GM23338 (cell line): ENCODE data around the gene LCA5. TPM values are rescaled to one million over a fixed set of nuclear protein-coding genes. Genes with fewer than 3 reads are reported as not detected.

Experiments
- ATAC-seq: fragments of 200-7000 bp; cut with Tn5 transposase; 3 replicates; pipeline ENCODE4 v1.9.1; 2020
- DNase-seq: peaks from one replicate; pipeline ENCODE4 v3.0.0-alpha.2; 2015; ENCODE audit warnings: low spot score
- H2AFZ ChIP-seq: fragments of 200-600 bp; sonication (generic); 2 replicates; pipeline ENCODE4 v1.8.0; 2016; ENCODE audit warnings: antibody characterized with exemption, mild to moderate bottlenecking, moderate library complexity
- H3F3A ChIP-seq: fragments of 200-600 bp; sonication (generic); replicated peaks from 2 replicates; pipeline ENCODE4 v1.8.0; 2017; ENCODE audit warnings: antibody characterized with exemption, mixed run types, low read depth
- H3K27ac ChIP-seq: fragments of 200-600 bp; sonication (generic); 2 replicates; pipeline ENCODE4 v1.6.1; 2016; ENCODE audit warnings: low read depth
- H3K27me3 ChIP-seq: fragments of 200-600 bp; sonication (generic); 2 replicates; pipeline ENCODE4 v1.8.0; 2016; ENCODE audit warnings: mild to moderate bottlenecking, mixed run types, moderate library complexity; ENCODE audit not compliant: insufficient read depth
- H3K36me3 ChIP-seq: fragments of 200-600 bp; sonication (generic); 2 replicates; pipeline ENCODE4 v1.8.0; 2016; ENCODE audit warnings: mild to moderate bottlenecking; ENCODE audit not compliant: insufficient read depth
- H3K4me1 ChIP-seq: fragments of 200-600 bp; sonication (generic); 2 replicates; pipeline ENCODE4 v1.8.0; 2016; ENCODE audit warnings: mild to moderate bottlenecking, moderate library complexity; ENCODE audit not compliant: insufficient read depth
- H3K4me2 ChIP-seq: fragments of 200-600 bp; sonication (generic); 2 replicates; pipeline ENCODE4 v1.7.1; 2017; ENCODE audit warnings: mixed run types
- H3K4me3 ChIP-seq: fragments of 200-600 bp; sonication (generic); 2 replicates; pipeline ENCODE4 v1.6.1; 2016; ENCODE audit warnings: mixed run types
- H3K79me2 ChIP-seq: fragments of 200-600 bp; sonication (generic); replicated peaks from 2 replicates; pipeline ENCODE4 v1.8.0; 2017; ENCODE audit warnings: mild to moderate bottlenecking; ENCODE audit not compliant: insufficient read depth
- H3K9me2 ChIP-seq: fragments of 200-600 bp; sonication (generic); 2 replicates; pipeline ENCODE4 v1.8.0; 2017; ENCODE audit not compliant: insufficient read depth
- H4K20me1 ChIP-seq: fragments of 200-600 bp; sonication (generic); replicated peaks from 2 replicates; pipeline ENCODE4 v1.8.0; 2017; ENCODE audit warnings: mild to moderate bottlenecking; ENCODE audit not compliant: insufficient read depth
- H3K27ac Mint-ChIP-seq: 2 replicates; pipeline ENCODE4 v1.8.0; 2020; ENCODE audit warnings: inconsistent platforms, mild to moderate bottlenecking, moderate library complexity, mixed read lengths
- H3K27me3 Mint-ChIP-seq: 3 replicates; pipeline ENCODE4 v1.8.0; 2022; ENCODE audit warnings: low read depth, mild to moderate bottlenecking, moderate library complexity, mixed read lengths, inconsistent platforms; ENCODE audit not compliant: insufficient read depth, poor library complexity
- H3K36me3 Mint-ChIP-seq: 3 replicates; pipeline ENCODE4 v1.8.0; 2021; ENCODE audit warnings: low read depth, mild to moderate bottlenecking, inconsistent platforms, moderate library complexity, mixed read lengths
- H3K4me1 Mint-ChIP-seq: 3 replicates; pipeline ENCODE4 v1.8.0; 2020; ENCODE audit warnings: mild to moderate bottlenecking, inconsistent platforms, mixed read lengths
- H3K4me3 Mint-ChIP-seq: 3 replicates; pipeline ENCODE4 v1.8.0; 2021; ENCODE audit warnings: moderate library complexity, mild to moderate bottlenecking, inconsistent platforms, mixed read lengths
- H3K9me3 Mint-ChIP-seq: 3 replicates; pipeline ENCODE4 v1.8.0; 2020; ENCODE audit warnings: moderate library complexity, mild to moderate bottlenecking, inconsistent platforms, mixed read lengths
- CREB1 ChIP-seq: fragments of 250-450 bp; sonication (Bioruptor Pico); IDR thresholded peaks from 2 replicates; pipeline ENCODE4 v1.5.0; 2020; ENCODE audit warnings: low read depth, mild to moderate bottlenecking, moderate library complexity
- ETS1 ChIP-seq: IDR thresholded peaks from 2 replicates; pipeline ENCODE4 v1.6.1; 2016; ENCODE audit warnings: antibody characterized with exemption
- EZH2 ChIP-seq: fragments of 200-600 bp; sonication (generic); IDR thresholded peaks from one replicate; pipeline ENCODE4 v1.8.0; 2017; ENCODE audit warnings: antibody characterized with exemption, mild to moderate bottlenecking, low read depth; ENCODE audit not compliant: unreplicated experiment
- EZH2phosphoT487 ChIP-seq: fragments of 200-600 bp; sonication (generic); IDR thresholded peaks from one replicate; pipeline ENCODE4 v1.8.1; 2018; ENCODE audit warnings: antibody characterized with exemption; ENCODE audit not compliant: unreplicated experiment
- JUNB ChIP-seq: IDR thresholded peaks from one replicate; pipeline ENCODE4 v1.6.1; 2016; ENCODE audit warnings: antibody characterized with exemption; ENCODE audit not compliant: unreplicated experiment
- NANOG ChIP-seq: IDR thresholded peaks from 2 replicates; pipeline ENCODE4 v1.6.1; 2016; ENCODE audit warnings: antibody characterized with exemption, borderline replicate concordance
- REST ChIP-seq: IDR thresholded peaks from one replicate; pipeline ENCODE4 v1.6.1; 2018; ENCODE audit warnings: antibody characterized with exemption; ENCODE audit not compliant: unreplicated experiment
- STAT1 ChIP-seq: IDR thresholded peaks from one replicate; pipeline ENCODE4 v1.6.1; 2016; ENCODE audit warnings: antibody characterized with exemption; ENCODE audit not compliant: unreplicated experiment
- ZNF114 ChIP-seq: fragments of 250-450 bp; sonication (Bioruptor Pico); IDR thresholded peaks from 2 replicates; pipeline ENCODE4 v1.5.0; 2020; ENCODE audit warnings: mild to moderate bottlenecking, moderate library complexity
- ZNF462 ChIP-seq: fragments of 250-450 bp; sonication (Bioruptor Pico); IDR thresholded peaks from 2 replicates; pipeline ENCODE4 v1.5.0; 2020; ENCODE audit warnings: mild to moderate bottlenecking, moderate library complexity
- polyA plus RNA-seq: library from polyadenylated mRNA; unstranded; fragments of >200 nt; fragmentation: Nextera tagmentation; extraction: Ambion mirVana; gene quantifications from 2 replicates; pipeline ENCODE4 v1.2.1, GENCODE V29; 2016
- total RNA-seq: library from RNA; depleted of rRNA; stranded (reverse); fragments of >200 nt; shearing (Covaris generic); gene quantifications from 2 replicates; pipeline ENCODE4 v1.2.3, GENCODE V29; 2014

Gene LCA5
- total and polyA plus RNA-seq, 2 experiments from 2014 or later = 4.2 TPM

- H3K9me2 ChIP-seq = peaks cover 4% of the 10 kb centered on the region; the same call in 1 of the 2 replicates
- ATAC-seq = no peak
Measured at GRCh38 chr6:79436241-79436640, 101.0 kb downstream of the LCA5 start.

More at GRCh38 chr6:79436241-79436640, 101.0 kb downstream of the LCA5 start:
- Mint-ChIP-seq H3K9me3 (peaks cover 4% of the 10 kb centered on the region; the same call in 1 of the 3 replicates), H3K36me3 (no peaks in the 10 kb centered on the region), H3K4me1 (peaks cover 2% of the 10 kb centered on the region; the same call in 1 of the 3 replicates), H3K27ac (no peak overlapping the region), H3K27me3 (no peaks in the 10 kb centered on the region), H3K4me3 (no peak overlapping the region)
- H3K4me3 ChIP-seq = no peak overlapping the region
- H3K4me1 ChIP-seq = no peaks in the 10 kb centered on the region
- no peak for TF ChIP-seq STAT1
- TF ChIP-seq REST = no peak
- no peak for TF ChIP-seq ZNF462 (CRISPR knock-in tag)
- no peak for TF ChIP-seq ETS1
- no peak for TF ChIP-seq NANOG
- TF ChIP-seq JUNB = no peak
- TF ChIP-seq EZH2 = no peak
- TF ChIP-seq CREB1 (CRISPR knock-in tag) = no peak
- no peak for TF ChIP-seq EZH2phosphoT487
- no peak for TF ChIP-seq ZNF114 (CRISPR knock-in tag)
- H3F3A ChIP-seq = no peaks in the 10 kb centered on the region
- no peak for DNase-seq
- no peaks in the 10 kb centered on the region; the same call in 1 of the 2 replicates for H4K20me1 ChIP-seq
- no peaks in the 10 kb centered on the region for H3K36me3 ChIP-seq
- H3K27me3 ChIP-seq = no peaks in the 10 kb centered on the region
- no peak overlapping the region for H3K4me2 ChIP-seq
- H3K79me2 ChIP-seq = no peaks in the 10 kb centered on the region
- H2AFZ ChIP-seq = no peak overlapping the region
- no peak overlapping the region for H3K27ac ChIP-seq
